ENCODE data around the gene KIF1C.

The KIF1C gene

GRCh38 chr17:4970273-4970672 is 27.5 kb upstream of the KIF1C start:
- Histone ChIP-seq H3K4me3 (ENCODE audit: low read depth in 1 of 2, low read length in 2 of 2) (no peak overlapping the region), H3K9me3 (ENCODE audit: control insufficient read depth in 1 of 2, low read length in 2 of 2) (no peaks in the 10 kb centered on the region), H3K4me1 (ENCODE audit: control insufficient read depth in 1 of 2, insufficient read depth in 2 of 2, low read length in 2 of 2) (peaks cover 15 to 46% of the 10 kb centered on the region in 2 donors), H3K36me3 (ENCODE audit: control insufficient read depth in 1 of 2, insufficient read depth in 2 of 2, low read length in 2 of 2) (peaks cover 35 to 46% of the 10 kb centered on the region in 2 donors), H3K27ac (ENCODE audit: low read length) (peak overlapping the region; percentile 89), H3K27me3 (ENCODE audit: low read depth, low read length) (no peaks in the 10 kb centered on the region)

- H3K27ac ChIP-seq (ENCODE audit: low read length): peak overlapping the region; percentile 39
- H3K4me1 ChIP-seq (ENCODE audit: control insufficient read depth in 1 of 2, insufficient read depth in 2 of 2, low read length in 2 of 2): peaks cover 11 to 42% of the 10 kb centered on the region in 2 donors
- no peaks in the 10 kb centered on the region for H3K9me3 ChIP-seq (ENCODE audit: control insufficient read depth in 1 of 2, low read length in 2 of 2)
- H3K36me3 ChIP-seq (ENCODE audit: control insufficient read depth in 1 of 2, insufficient read depth in 2 of 2, low read length in 2 of 2): peaks cover 38 to 45% of the 10 kb centered on the region in 2 donors
- H3K27me3 ChIP-seq (ENCODE audit: low read depth, low read length): no peaks in the 10 kb centered on the region
- H3K4me3 ChIP-seq (ENCODE audit: low read depth in 1 of 2, low read length in 2 of 2): no peak overlapping the region
Measured at GRCh38 chr17:4971826-4972225, 25.9 kb upstream of the KIF1C start.

- Histone ChIP-seq H3K27me3 (ENCODE audit: low read depth, low read length) (no peaks in the 10 kb centered on the region), H3K4me1 (ENCODE audit: control insufficient read depth in 1 of 2, insufficient read depth in 2 of 2, low read length in 2 of 2) (peaks cover 11 to 42% of the 10 kb centered on the region in 2 donors), H3K27ac (ENCODE audit: low read length) (peak overlapping the region; percentile 39), H3K4me3 (ENCODE audit: low read depth in 1 of 2, low read length in 2 of 2) (no peak overlapping the region), H3K36me3 (ENCODE audit: control insufficient read depth in 1 of 2, insufficient read depth in 2 of 2, low read length in 2 of 2) (peaks cover 42 to 49% of the 10 kb centered on the region in 2 donors), H3K9me3 (ENCODE audit: control insufficient read depth in 1 of 2, low read length in 2 of 2) (no peaks in the 10 kb centered on the region)
Measured at GRCh38 chr17:4972322-4972721, 25.4 kb upstream of the KIF1C start.

GRCh38 chr17:4972752-4973151 is 25.0 kb upstream of the KIF1C start:
- no peak overlapping the region for H3K27ac ChIP-seq (ENCODE audit: low read length)
- no peaks in the 10 kb centered on the region for H3K27me3 ChIP-seq (ENCODE audit: low read depth, low read length)
- no peaks in the 10 kb centered on the region for H3K9me3 ChIP-seq (ENCODE audit: control insufficient read depth in 1 of 2, low read length in 2 of 2)
- peaks cover 11 to 42% of the 10 kb centered on the region in 2 donors for H3K4me1 ChIP-seq (ENCODE audit: control insufficient read depth in 1 of 2, insufficient read depth in 2 of 2, low read length in 2 of 2)
- no peak overlapping the region for H3K4me3 ChIP-seq (ENCODE audit: low read depth in 1 of 2, low read length in 2 of 2)
- H3K36me3 ChIP-seq (ENCODE audit: control insufficient read depth in 1 of 2, insufficient read depth in 2 of 2, low read length in 2 of 2): peaks cover 46 to 51% of the 10 kb centered on the region in 2 donors

- no peak overlapping the region for H3K27ac ChIP-seq (ENCODE audit: low read length)
- no peaks in the 10 kb centered on the region for H3K9me3 ChIP-seq (ENCODE audit: control insufficient read depth in 1 of 2, low read length in 2 of 2)
- no peak overlapping the region for H3K4me3 ChIP-seq (ENCODE audit: low read depth in 1 of 2, low read length in 2 of 2)
- H3K4me1 ChIP-seq (ENCODE audit: control insufficient read depth in 1 of 2, insufficient read depth in 2 of 2, low read length in 2 of 2): peaks cover 10 to 39% of the 10 kb centered on the region in 2 donors
- H3K36me3 ChIP-seq (ENCODE audit: control insufficient read depth in 1 of 2, insufficient read depth in 2 of 2, low read length in 2 of 2): peaks cover 53 to 57% of the 10 kb centered on the region in 2 donors
- no peaks in the 10 kb centered on the region for H3K27me3 ChIP-seq (ENCODE audit: low read depth, low read length)
Measured at GRCh38 chr17:4973256-4974114, 24.3 kb upstream of the KIF1C start.

GRCh38 chr17:4974115-4974670 is 23.6 kb upstream of the KIF1C start:
- Histone ChIP-seq H3K4me3 (ENCODE audit: low read depth in 1 of 2, low read length in 2 of 2) (no peak overlapping the region), H3K36me3 (ENCODE audit: control insufficient read depth in 1 of 2, insufficient read depth in 2 of 2, low read length in 2 of 2) (peaks cover 57 to 58% of the 10 kb centered on the region in 2 donors), H3K27me3 (ENCODE audit: low read depth, low read length) (no peaks in the 10 kb centered on the region), H3K27ac (ENCODE audit: low read length) (no peak overlapping the region), H3K4me1 (ENCODE audit: control insufficient read depth in 1 of 2, insufficient read depth in 2 of 2, low read length in 2 of 2) (peaks cover 6 to 33% of the 10 kb centered on the region in 2 donors), H3K9me3 (ENCODE audit: control insufficient read depth in 1 of 2, low read length in 2 of 2) (no peaks in the 10 kb centered on the region)

GRCh38 chr17:4978726-4979125 is 19.0 kb upstream of the KIF1C start:
- no peaks in the 10 kb centered on the region for H3K27me3 ChIP-seq (ENCODE audit: low read depth, low read length)
- H3K4me1 ChIP-seq (ENCODE audit: control insufficient read depth in 1 of 2, insufficient read depth in 2 of 2, low read length in 2 of 2): peaks cover 4 to 16% of the 10 kb centered on the region in 2 donors
- no peak overlapping the region for H3K27ac ChIP-seq (ENCODE audit: low read length)
- H3K9me3 ChIP-seq (ENCODE audit: control insufficient read depth in 1 of 2, low read length in 2 of 2): no peaks in the 10 kb centered on the region
- peaks cover 37 to 75% of the 10 kb centered on the region in 2 donors for H3K36me3 ChIP-seq (ENCODE audit: control insufficient read depth in 1 of 2, insufficient read depth in 2 of 2, low read length in 2 of 2)
- H3K4me3 ChIP-seq (ENCODE audit: low read depth in 1 of 2, low read length in 2 of 2): no peak overlapping the region

- H3K27me3 ChIP-seq (ENCODE audit: low read depth, low read length): no peaks in the 10 kb centered on the region
- peaks cover 31 to 70% of the 10 kb centered on the region in 2 donors for H3K36me3 ChIP-seq (ENCODE audit: control insufficient read depth in 1 of 2, insufficient read depth in 2 of 2, low read length in 2 of 2)
- peaks cover 4 to 12% of the 10 kb centered on the region in 2 donors for H3K4me1 ChIP-seq (ENCODE audit: control insufficient read depth in 1 of 2, insufficient read depth in 2 of 2, low read length in 2 of 2)
- no peaks in the 10 kb centered on the region for H3K9me3 ChIP-seq (ENCODE audit: control insufficient read depth in 1 of 2, low read length in 2 of 2)
- no peak overlapping the region for H3K27ac ChIP-seq (ENCODE audit: low read length)
- H3K4me3 ChIP-seq (ENCODE audit: low read depth in 1 of 2, low read length in 2 of 2): no peak overlapping the region
Measured at GRCh38 chr17:4980644-4981216, 17.0 kb upstream of the KIF1C start.

GRCh38 chr17:4982305-4982704 is 15.4 kb upstream of the KIF1C start:
- peaks cover 27 to 62% of the 10 kb centered on the region in 2 donors for H3K36me3 ChIP-seq (ENCODE audit: control insufficient read depth in 1 of 2, insufficient read depth in 2 of 2, low read length in 2 of 2)
- H3K27me3 ChIP-seq (ENCODE audit: low read depth, low read length): no peaks in the 10 kb centered on the region
- H3K4me3 ChIP-seq (ENCODE audit: low read depth in 1 of 2, low read length in 2 of 2): no peak overlapping the region
- H3K4me1 ChIP-seq (ENCODE audit: control insufficient read depth in 1 of 2, insufficient read depth in 2 of 2, low read length in 2 of 2): peaks cover 10 to 20% of the 10 kb centered on the region in 2 donors
- no peaks in the 10 kb centered on the region for H3K9me3 ChIP-seq (ENCODE audit: control insufficient read depth in 1 of 2, low read length in 2 of 2)
- no peak overlapping the region for H3K27ac ChIP-seq (ENCODE audit: low read length)

GRCh38 chr17:4986403-4986802 is 11.3 kb upstream of the KIF1C start:
- Histone ChIP-seq H3K27me3 (ENCODE audit: low read depth, low read length) (no peaks in the 10 kb centered on the region), H3K9me3 (ENCODE audit: control insufficient read depth in 1 of 2, low read length in 2 of 2) (no peaks in the 10 kb centered on the region), H3K27ac (ENCODE audit: low read length) (peak overlapping the region; percentile 82), H3K4me3 (ENCODE audit: low read depth in 1 of 2, low read length in 2 of 2) (peak overlapping the region; percentile 65 to 78), H3K4me1 (ENCODE audit: control insufficient read depth in 1 of 2, insufficient read depth in 2 of 2, low read length in 2 of 2) (peaks cover 15 to 24% of the 10 kb centered on the region in 2 donors), H3K36me3 (ENCODE audit: control insufficient read depth in 1 of 2, insufficient read depth in 2 of 2, low read length in 2 of 2) (peaks cover 10 to 27% of the 10 kb centered on the region in 2 donors)

Measured in muscle layer of duodenum (tissue), 2 donors.